ENCODE data around the gene ARHGAP23. TPM values are rescaled to one million over a fixed set of nuclear protein-coding genes. Genes with fewer than 3 reads are reported as not detected.

Gene ARHGAP23
- polyA plus RNA-seq, 3 donors = 0.03 to 0.21 (median 0.09) TPM

- H3K4me2 ChIP-seq (replicated peaks; ENCODE audit: extremely low read depth, low read length, poor library complexity, severe bottlenecking) = no peak overlapping the region
- H3K36me3 ChIP-seq (replicated peaks in 1 of 2; ENCODE audit: control insufficient read depth in 1 of 2, insufficient read depth in 2 of 2, low read length in 2 of 2) = peaks cover 17 to 29% of the 10 kb centered on the region in 2 donors
- intact Hi-C loops (cut with micrococcal nuclease) = no loop called here
- H3K4me3 ChIP-seq (replicated peaks in 1 of 3; ENCODE audit: low read depth in 2 of 3, low read length in 3 of 3) = no peak overlapping the region
- no peaks in the 10 kb centered on the region for H3K9me3 ChIP-seq (replicated peaks in 1 of 2; ENCODE audit: control insufficient read depth in 1 of 2, insufficient read depth in 1 of 2, low read length in 2 of 2)
- H3K9ac ChIP-seq (ENCODE audit: insufficient read depth, low read length, poor library complexity, severe bottlenecking) = no peak overlapping the region
- no peak overlapping the region for H3K4me3 Mint-ChIP-seq
- no peaks in the 10 kb centered on the region for H3K9me3 Mint-ChIP-seq
- H3K4me1 ChIP-seq (ENCODE audit: control insufficient read depth in 1 of 2, insufficient read depth in 2 of 2, low read length in 2 of 2) = no peaks in the 10 kb centered on the region
- peaks cover 4% of the 10 kb centered on the region for H3K4me1 Mint-ChIP-seq
- DNase-seq = no peak
- no peaks in the 10 kb centered on the region for H4K20me1 ChIP-seq (ENCODE audit: insufficient read depth, low read length)
- peaks cover 28 to 35% of the 10 kb centered on the region in 2 donors for H3K36me3 Mint-ChIP-seq
- H3K27me3 ChIP-seq (ENCODE audit: control insufficient read depth in 2 of 2, insufficient read depth in 2 of 2, low read length in 2 of 2) = no peaks in the 10 kb centered on the region
- no peaks in the 10 kb centered on the region for H3K79me2 ChIP-seq (ENCODE audit: insufficient read depth, low read length)
- H3K27ac ChIP-seq (ENCODE audit: low read depth in 1 of 2, low read length in 2 of 2) = no peak overlapping the region
- peaks cover 0 to 3% (median 0%) of the 10 kb centered on the region in 3 donors for H3K27me3 Mint-ChIP-seq (ENCODE audit: low read depth in 3 of 3)
- no peak overlapping the region for H3K27ac Mint-ChIP-seq
- no peak overlapping the region for H2AFZ ChIP-seq (ENCODE audit: insufficient read depth, low read depth, low read length, poor library complexity, severe bottlenecking)
- TF ChIP-seq CTCF (IDR thresholded peaks at IDR 0.05) = no peak
- 100% methylated on average over 6 of the region's 16 CpGs for WGBS (ENCODE audit: insufficient coverage)
Measured at GRCh38 chr17:38404174-38404943, 23.9 kb upstream of the ARHGAP23 start.

GRCh38 chr17:38405654-38406053 lies 22.6 kb upstream of the ARHGAP23 start:
- Histone ChIP-seq H3K27me3 (ENCODE audit: control insufficient read depth in 2 of 2, insufficient read depth in 2 of 2, low read length in 2 of 2) (no peaks in the 10 kb centered on the region), H3K4me3 (replicated peaks in 1 of 3; ENCODE audit: low read depth in 2 of 3, low read length in 3 of 3) (no peak overlapping the region), H3K9ac (ENCODE audit: insufficient read depth, low read length, poor library complexity, severe bottlenecking) (no peak overlapping the region), H3K79me2 (ENCODE audit: insufficient read depth, low read length) (no peaks in the 10 kb centered on the region), H3K4me2 (replicated peaks; ENCODE audit: extremely low read depth, low read length, poor library complexity, severe bottlenecking) (no peak overlapping the region), H2AFZ (ENCODE audit: insufficient read depth, low read depth, low read length, poor library complexity, severe bottlenecking) (no peak overlapping the region), H4K20me1 (ENCODE audit: insufficient read depth, low read length) (no peaks in the 10 kb centered on the region), H3K27ac (ENCODE audit: low read depth in 1 of 2, low read length in 2 of 2) (no peak overlapping the region), H3K4me1 (ENCODE audit: control insufficient read depth in 1 of 2, insufficient read depth in 2 of 2, low read length in 2 of 2) (no peaks in the 10 kb centered on the region), H3K36me3 (replicated peaks in 1 of 2; ENCODE audit: control insufficient read depth in 1 of 2, insufficient read depth in 2 of 2, low read length in 2 of 2) (peaks cover 4 to 16% of the 10 kb centered on the region in 2 donors), H3K9me3 (replicated peaks in 1 of 2; ENCODE audit: control insufficient read depth in 1 of 2, insufficient read depth in 1 of 2, low read length in 2 of 2) (no peaks in the 10 kb centered on the region)
- Mint-ChIP-seq H3K36me3 (peaks cover 15 to 22% of the 10 kb centered on the region in 2 donors), H3K27ac (peak overlapping the region in 1 of 7 donors; percentile 7), H3K4me1 (no peaks in the 10 kb centered on the region), H3K9me3 (no peaks in the 10 kb centered on the region), H3K27me3 (ENCODE audit: low read depth in 3 of 3) (peaks cover 0 to 8% (median 5%) of the 10 kb centered on the region in 3 donors), H3K4me3 (no peak overlapping the region)
- intact Hi-C loops (cut with micrococcal nuclease) = no loop called here
- TF ChIP-seq CTCF (IDR thresholded peaks at IDR 0.05) = no peak
- WGBS (ENCODE audit: insufficient coverage) = no CpG with 5 or more reads among the region's 4 CpGs
- DNase-seq = no peak
